C4-2B (cell line): ENCODE results near the gene ZNF200.
A peak's percentile ranks its signal among the peaks of the same experiment; 100 is the strongest.

ENCODE experiments used
- H3K27ac ChIP-seq: fragments of 450-650 bp; 2 replicates; pipeline ENCODE4 v1.5.1; 2017
- CTCF ChIP-seq: fragments of 450-650 bp; conservative IDR thresholded peaks from 2 replicates; pipeline ENCODE4 v1.5.1; 2017; ENCODE audit warnings: mild to moderate bottlenecking
- ZFX ChIP-seq: fragments of 450-650 bp; IDR thresholded peaks from 2 replicates; pipeline ENCODE4 v1.6.1; 2017

The ZNF200 gene

DNA sequence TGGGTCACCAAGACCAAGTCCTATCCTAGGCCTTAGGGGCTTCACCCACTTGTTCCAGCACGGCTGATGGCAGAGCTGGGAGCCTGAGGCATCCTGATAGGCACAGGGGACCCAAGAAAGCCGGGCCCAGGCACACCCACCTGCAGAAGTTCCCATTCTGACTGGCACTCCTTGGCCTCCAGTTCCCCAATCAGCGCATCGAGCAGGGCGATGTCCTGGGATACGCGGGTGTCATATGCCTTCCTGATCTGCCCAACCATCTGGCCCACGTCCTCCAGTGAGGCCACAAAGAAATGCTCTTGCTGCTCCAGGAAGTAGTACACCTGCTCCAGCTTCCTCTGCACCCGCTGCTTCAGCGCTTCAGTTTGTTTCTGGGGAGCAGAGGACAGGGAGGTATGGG lies 11.9 kb upstream of the ZNF200 start:
- TF ChIP-seq CTCF = no peak
- TF ChIP-seq ZFX = no peak
- H3K27ac ChIP-seq = no peak overlapping the region

DNA sequence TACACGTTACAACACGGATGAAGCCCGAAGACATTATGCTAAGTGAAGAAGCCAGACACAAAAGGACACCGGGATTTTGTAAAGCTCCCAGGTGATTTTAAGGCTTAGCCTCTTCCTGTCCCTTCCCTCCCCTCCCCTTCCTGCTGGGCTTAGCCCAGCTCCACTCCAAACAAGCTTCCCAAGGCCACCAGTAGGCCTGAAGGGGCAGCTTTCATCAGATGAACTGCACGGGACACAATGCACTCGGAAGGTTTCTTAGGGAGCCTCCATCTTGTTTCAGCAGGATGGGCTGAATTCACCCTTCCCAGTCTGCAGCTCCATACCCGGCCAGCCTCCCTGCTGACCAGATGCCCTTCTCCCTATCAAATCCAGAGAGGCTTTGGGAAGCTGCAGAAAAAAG lies 11.0 kb upstream of the ZNF200 start:
- no peak overlapping the region for H3K27ac ChIP-seq
- TF ChIP-seq CTCF = no peak
- no peak for TF ChIP-seq ZFX

- H3K27ac ChIP-seq = no peak overlapping the region
- TF ChIP-seq ZFX (no peak), CTCF (no peak)
Measured at GRCh38 chr16:3243882-3244281, 8.9 kb upstream of the ZNF200 start.

DNA sequence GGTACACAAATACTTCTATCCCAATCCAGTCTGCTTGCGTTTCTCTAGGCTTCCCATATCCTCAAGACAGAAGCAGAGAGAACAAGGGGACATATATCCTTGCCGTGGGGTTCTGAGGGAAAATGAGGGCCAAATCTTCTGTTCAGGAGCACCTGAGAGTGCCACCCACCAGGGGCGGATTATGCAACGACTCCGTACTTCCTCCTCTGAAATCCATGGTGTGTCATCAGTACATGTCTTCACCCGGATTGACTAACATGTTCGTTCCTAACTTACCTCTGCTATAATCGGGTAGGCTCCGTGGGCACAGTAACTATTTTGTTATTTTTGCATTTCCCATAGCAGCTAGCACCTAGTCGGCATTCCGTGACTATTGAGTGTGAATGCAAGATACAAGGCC lies 7.8 kb upstream of the ZNF200 start:
- no peak overlapping the region for H3K27ac ChIP-seq
- TF ChIP-seq ZFX (no peak), CTCF (no peak)

DNA sequence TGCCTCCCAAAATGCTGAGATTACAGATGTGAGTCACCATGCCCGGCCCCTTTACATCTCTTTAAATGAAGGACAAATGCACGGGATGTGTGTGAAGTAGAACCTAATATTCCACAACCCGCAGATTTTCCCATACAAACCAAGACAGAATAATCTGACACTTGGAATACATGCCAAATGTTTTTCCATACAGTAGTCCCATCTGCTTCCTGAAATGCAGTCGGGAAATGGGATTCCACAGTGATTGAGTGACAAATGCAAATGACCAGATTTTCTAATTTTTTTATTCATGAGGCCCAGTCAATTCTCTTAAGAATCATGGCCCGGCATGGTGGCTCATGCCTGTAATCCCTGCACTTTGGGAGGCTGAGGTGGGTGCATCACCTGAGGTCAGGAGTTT lies 6.8 kb upstream of the ZNF200 start:
- TF ChIP-seq ZFX = no peak
- TF ChIP-seq CTCF = no peak
- no peak overlapping the region for H3K27ac ChIP-seq

- no peak overlapping the region for H3K27ac ChIP-seq
- no peak for TF ChIP-seq CTCF
- TF ChIP-seq ZFX = no peak
Measured at GRCh38 chr16:3235856-3236669, 1.1 kb upstream of the ZNF200 start.

DNA sequence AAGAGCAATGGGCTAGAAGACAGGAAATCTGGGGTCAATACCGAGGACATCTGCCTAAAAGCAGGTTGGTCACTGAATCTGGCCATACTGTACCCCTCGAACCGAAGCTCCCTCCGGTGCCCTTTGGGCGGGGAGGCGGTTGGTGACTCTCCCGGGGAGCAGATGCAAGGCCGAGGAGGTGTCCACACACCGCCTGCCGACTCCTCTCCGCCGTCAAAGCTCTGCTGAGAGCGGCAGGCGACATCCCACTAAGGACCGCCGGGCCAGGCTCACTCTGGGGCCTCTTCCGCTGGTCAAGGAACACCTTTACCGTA lies 458 bp downstream of the ZNF200 start:
- peak overlapping the region; percentile 87 for H3K27ac ChIP-seq
- TF ChIP-seq CTCF (no peak), ZFX (no peak)
